Measurements from ENCODE around the gene SLC25A24. TPM values are rescaled to one million over a fixed set of nuclear protein-coding genes. Genes with fewer than 3 reads are reported as not detected.
"Not testable (repeated sequence)": the region's sequence is repeated elsewhere in the genome, so short reads cannot be mapped to it uniquely, and the experiment has no call there.

Gene SLC25A24
- total and polyA plus RNA-seq, 7 experiments from 2014 or later: 7.1 to 27.2 (median 10.2) TPM

DNA sequence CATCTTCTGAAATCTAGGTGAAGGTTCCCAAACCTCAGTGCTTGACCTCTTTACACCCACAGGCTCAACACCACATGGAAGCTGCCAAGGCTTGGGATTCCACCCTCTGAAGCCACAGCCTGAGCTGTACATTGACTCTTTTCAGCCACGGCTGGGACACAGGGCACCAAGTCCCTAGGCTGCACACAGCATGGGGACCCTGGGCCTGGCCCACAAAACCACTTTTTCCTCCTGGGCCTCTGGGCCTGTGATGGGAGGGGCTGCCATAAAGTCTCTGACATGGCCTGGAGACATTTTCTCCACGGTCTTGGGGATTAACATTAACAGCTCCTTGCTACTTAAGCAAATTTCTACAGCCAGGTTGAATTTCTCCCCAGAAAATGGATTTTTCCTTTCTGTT, 67.8 kb downstream of the SLC25A24 start:
- peaks cover 2 to 18% (median 6%) of the 10 kb centered on the region in 11 donors for H3K9me3 Mint-ChIP-seq
- not testable (repeated sequence) for H3K4me3 ChIP-seq (ENCODE audit: low read length)

DNA sequence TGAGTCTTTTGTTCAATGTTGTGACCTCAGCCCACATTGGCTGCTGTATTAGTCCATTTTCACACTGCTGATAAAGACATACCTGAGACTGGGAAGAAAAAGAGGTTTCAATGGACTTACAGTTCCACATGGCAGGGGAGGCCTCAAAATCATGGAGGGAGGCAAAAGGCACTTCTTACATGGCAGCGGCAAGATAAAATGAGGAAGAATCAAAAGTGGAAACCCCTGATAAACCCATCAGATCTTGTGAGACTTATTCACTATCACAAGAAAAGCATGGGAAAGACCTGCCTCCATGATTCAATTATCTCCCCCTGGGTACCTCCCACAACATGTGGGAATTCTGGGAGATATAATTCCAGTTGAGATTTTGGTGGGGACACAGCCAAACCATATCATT, 68.9 kb downstream of the SLC25A24 start:
- H3K36me3 ChIP-seq (ENCODE audit: control insufficient read depth in 2 of 3, insufficient read depth in 3 of 3, low read length in 3 of 3); H3K4me3 Mint-ChIP-seq; ATAC-seq; DNase-seq; H3K27me3 ChIP-seq (ENCODE audit: control insufficient read depth in 2 of 2, insufficient read depth in 2 of 2, low read length in 2 of 2); H3K27ac ChIP-seq (ENCODE audit: low read depth, low read length); H3K4me3 ChIP-seq (ENCODE audit: low read length); POLR2A ChIA-PET; intact Hi-C loops (cut with micrococcal nuclease); CTCF ChIA-PET; H3K27me3 Mint-ChIP-seq; H3K4me1 Mint-ChIP-seq; H3K9me3 ChIP-seq (ENCODE audit: control insufficient read depth in 2 of 3, low read length in 3 of 3); H3K4me1 ChIP-seq (ENCODE audit: control insufficient read depth in 2 of 2, insufficient read depth in 2 of 2, low read length in 2 of 2): not testable (repeated sequence)
- peaks cover 7 to 24% (median 23%) of the 10 kb centered on the region in 5 donors for H3K36me3 Mint-ChIP-seq
- peaks cover 2 to 18% (median 6%) of the 10 kb centered on the region in 11 donors for H3K9me3 Mint-ChIP-seq
- H3K27ac Mint-ChIP-seq: peak overlapping the region in 1 of 9 donors; percentile 53

More for the DNA sequence above, 67.8 kb downstream of the SLC25A24 start:
- H3K9me3 ChIP-seq (ENCODE audit: control insufficient read depth in 2 of 3, low read length in 3 of 3); H3K27me3 ChIP-seq (ENCODE audit: control insufficient read depth in 2 of 2, insufficient read depth in 2 of 2, low read length in 2 of 2); DNase-seq; H3K27ac Mint-ChIP-seq; H3K36me3 ChIP-seq (ENCODE audit: control insufficient read depth in 2 of 3, insufficient read depth in 3 of 3, low read length in 3 of 3); H3K27me3 Mint-ChIP-seq; H3K4me3 Mint-ChIP-seq; ATAC-seq; intact Hi-C loops (cut with micrococcal nuclease); CTCF ChIA-PET; POLR2A ChIA-PET; H3K4me1 Mint-ChIP-seq; H3K27ac ChIP-seq (ENCODE audit: low read depth, low read length); H3K4me1 ChIP-seq (ENCODE audit: control insufficient read depth in 2 of 2, insufficient read depth in 2 of 2, low read length in 2 of 2): not testable (repeated sequence)
- H3K36me3 Mint-ChIP-seq: peaks cover 8 to 31% (median 28%) of the 10 kb centered on the region in 5 donors

DNA sequence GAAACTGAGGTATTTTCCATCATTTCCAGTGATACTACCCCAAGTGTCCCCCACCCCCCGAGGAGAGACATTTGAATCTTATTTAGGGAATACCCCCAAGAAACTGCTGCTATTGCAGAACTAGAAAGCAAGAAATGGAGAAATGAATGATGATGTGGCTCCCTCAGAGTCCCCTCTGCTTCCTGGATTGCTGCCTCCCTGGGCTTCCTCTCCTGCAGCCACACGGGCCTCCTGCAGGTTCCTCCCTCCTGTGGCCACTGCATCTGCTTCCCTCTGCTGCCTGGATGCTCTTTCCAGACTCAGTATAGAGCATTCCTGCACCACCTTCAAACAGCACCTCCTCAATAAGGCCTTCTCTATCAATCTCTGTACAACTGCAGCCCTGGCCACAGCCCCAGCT, 69.3 kb downstream of the SLC25A24 start:
- H3K9me3 Mint-ChIP-seq: peaks cover 2 to 18% (median 6%) of the 10 kb centered on the region in 11 donors
- no peaks in the 10 kb centered on the region for H3K9me3 ChIP-seq (ENCODE audit: control insufficient read depth in 2 of 3, low read length in 3 of 3)
- DNase-seq (no peak), ATAC-seq (peak; percentile 29)
- intact Hi-C loops (cut with micrococcal nuclease): no loop called here
- no peaks in the 10 kb centered on the region for H3K27me3 Mint-ChIP-seq
- H3K36me3 ChIP-seq (ENCODE audit: control insufficient read depth in 2 of 3, insufficient read depth in 3 of 3, low read length in 3 of 3): no peaks in the 10 kb centered on the region
- no peaks in the 10 kb centered on the region for H3K27me3 ChIP-seq (ENCODE audit: control insufficient read depth in 2 of 2, insufficient read depth in 2 of 2, low read length in 2 of 2)
- H3K4me1 ChIP-seq (ENCODE audit: control insufficient read depth in 2 of 2, insufficient read depth in 2 of 2, low read length in 2 of 2): no peaks in the 10 kb centered on the region
- H3K27ac ChIP-seq (ENCODE audit: low read depth, low read length): no peak overlapping the region
- POLR2A ChIA-PET: no interaction called here
- no peak overlapping the region for H3K4me3 Mint-ChIP-seq
- H3K27ac Mint-ChIP-seq: peak overlapping the region in 1 of 9 donors; percentile 53
- H3K4me1 Mint-ChIP-seq: peaks cover 0 to 4% (median 0%) of the 10 kb centered on the region in 7 donors
- no peak overlapping the region for H3K4me3 ChIP-seq (ENCODE audit: low read length)
- CTCF ChIA-PET: interaction anchor here (8.2 kb wide), 1 partner anchor 349 kb away, joined by 259 read pairs; no protein-coding TSS in a partner anchor
- peaks cover 7 to 24% (median 21%) of the 10 kb centered on the region in 5 donors for H3K36me3 Mint-ChIP-seq

DNA sequence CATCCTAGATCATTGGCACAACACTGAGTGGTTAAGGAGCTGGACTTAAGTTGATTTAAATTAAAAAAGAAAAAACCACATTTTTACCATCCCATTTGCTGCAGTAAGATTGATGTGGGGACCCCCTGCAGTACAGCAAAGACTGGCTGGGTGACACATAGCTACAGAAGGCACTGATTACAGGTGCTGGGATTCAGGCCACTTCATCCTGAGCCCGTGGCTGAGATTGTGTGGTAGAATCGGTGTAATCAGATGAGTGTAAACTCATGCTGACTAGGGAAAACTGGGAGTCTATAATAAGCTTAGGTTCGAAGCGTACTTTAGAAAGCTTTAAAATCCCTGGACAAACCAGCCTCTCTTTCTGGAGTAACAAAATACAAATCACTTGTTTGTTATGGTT, 70.1 kb downstream of the SLC25A24 start:
- H3K4me3 ChIP-seq (ENCODE audit: low read length): no peak overlapping the region
- H3K27ac ChIP-seq (ENCODE audit: low read depth, low read length): no peak overlapping the region
- ChIA-PET CTCF (interaction anchor here (8.2 kb wide), 1 partner anchor 348 kb away, joined by 259 read pairs; no protein-coding TSS in a partner anchor), POLR2A (no interaction called here)
- DNase-seq: no peak
- peaks cover 4 to 7% (median 5%) of the 10 kb centered on the region in 7 donors for H3K4me1 Mint-ChIP-seq
- intact Hi-C loops (cut with micrococcal nuclease): loop anchor here in 1 of 2 donors (5.0 kb wide), 2 partner anchors 78 to 248 kb away; no protein-coding TSS in a partner anchor
- peaks cover 7 to 24% (median 15%) of the 10 kb centered on the region in 5 donors for H3K36me3 Mint-ChIP-seq
- no peak overlapping the region for H3K27ac Mint-ChIP-seq
- H3K4me3 Mint-ChIP-seq: no peak overlapping the region
- no peaks in the 10 kb centered on the region for H3K27me3 ChIP-seq (ENCODE audit: control insufficient read depth in 2 of 2, insufficient read depth in 2 of 2, low read length in 2 of 2)
- H3K9me3 Mint-ChIP-seq: peaks cover 2 to 18% (median 6%) of the 10 kb centered on the region in 11 donors
- H3K4me1 ChIP-seq (ENCODE audit: control insufficient read depth in 2 of 2, insufficient read depth in 2 of 2, low read length in 2 of 2): no peaks in the 10 kb centered on the region
- no peaks in the 10 kb centered on the region for H3K27me3 Mint-ChIP-seq
- H3K36me3 ChIP-seq (ENCODE audit: control insufficient read depth in 2 of 3, insufficient read depth in 3 of 3, low read length in 3 of 3): no peaks in the 10 kb centered on the region
- H3K9me3 ChIP-seq (ENCODE audit: control insufficient read depth in 2 of 3, low read length in 3 of 3): no peaks in the 10 kb centered on the region
- ATAC-seq: no peak

DNA sequence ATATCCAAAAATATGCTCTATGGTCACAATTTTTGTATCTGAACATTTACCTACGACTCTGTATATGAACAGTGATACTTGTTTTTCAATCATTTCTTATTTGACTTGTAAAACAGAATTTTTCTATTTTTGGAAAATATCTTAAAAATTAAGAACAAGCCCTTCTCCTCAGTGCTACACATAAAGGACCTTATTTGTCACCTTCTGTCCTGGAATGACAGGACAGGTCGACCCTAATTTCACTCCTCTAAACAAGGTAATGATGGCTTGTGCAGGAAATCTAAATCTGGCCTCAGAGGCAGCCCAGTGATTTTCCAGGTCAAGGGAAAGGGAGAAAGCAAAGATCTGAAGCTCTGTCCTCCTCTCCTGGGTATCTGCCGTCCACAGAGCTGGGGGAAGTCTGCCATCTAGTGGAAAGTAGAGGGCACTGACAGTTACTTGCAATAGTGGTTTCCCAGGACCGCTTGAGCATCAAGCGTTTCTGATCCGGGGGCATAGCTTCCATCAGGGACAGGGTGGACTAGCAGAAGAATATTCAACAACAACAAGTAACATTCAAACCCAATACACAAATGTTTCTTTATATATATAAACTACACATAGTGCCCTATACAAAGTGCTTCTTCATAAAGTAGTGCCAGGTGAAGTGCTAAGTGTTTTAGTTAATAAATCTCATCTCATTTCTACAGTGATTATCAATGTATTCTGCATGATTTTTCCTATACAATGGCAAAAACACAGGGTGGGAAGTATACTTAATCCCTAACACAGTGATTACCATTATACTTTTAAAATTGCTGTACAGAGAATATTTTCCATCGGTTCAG, 74.6 kb downstream of the SLC25A24 start:
- ATAC-seq: peak; percentile 97
- intact Hi-C loops (cut with micrococcal nuclease): loop anchor here (1.0 to 5.0 kb wide), 10 partner anchors 47 to 343 kb away; partner anchors contain the start of gene SLC25A24 (in 1 of the 2)
- Mint-ChIP-seq H3K9me3 (no peaks in the 10 kb centered on the region), H3K4me3 (no peak overlapping the region), H3K27me3 (no peaks in the 10 kb centered on the region), H3K4me1 (peaks cover 4 to 10% (median 5%) of the 10 kb centered on the region in 7 donors), H3K36me3 (peaks cover 0 to 3% (median 0%) of the 10 kb centered on the region in 5 donors), H3K27ac (peak overlapping the region in 4 of 9 donors; percentile 19 to 69 (median 48))
- Histone ChIP-seq H3K27ac (ENCODE audit: low read depth, low read length) (no peak overlapping the region), H3K36me3 (ENCODE audit: control insufficient read depth in 2 of 3, insufficient read depth in 3 of 3, low read length in 3 of 3) (no peaks in the 10 kb centered on the region), H3K9me3 (ENCODE audit: control insufficient read depth in 2 of 3, low read length in 3 of 3) (no peaks in the 10 kb centered on the region), H3K27me3 (ENCODE audit: control insufficient read depth in 2 of 2, insufficient read depth in 2 of 2, low read length in 2 of 2) (no peaks in the 10 kb centered on the region), H3K4me3 (ENCODE audit: low read length) (no peak overlapping the region), H3K4me1 (ENCODE audit: control insufficient read depth in 2 of 2, insufficient read depth in 2 of 2, low read length in 2 of 2) (no peaks in the 10 kb centered on the region)
- POLR2A ChIA-PET: interaction anchor here (0.8 to 1.3 kb wide), 3 partner anchors 161 to 343 kb away, joined by 3 to 4 read pairs (median 3); no protein-coding TSS in a partner anchor
- CTCF ChIA-PET: interaction anchor here (0.6 to 8.2 kb wide), 15 partner anchors 42 to 344 kb away, joined by 3 to 259 read pairs (median 3); no protein-coding TSS in a partner anchor
- peak; percentile 35 to 77 (median 67) for DNase-seq

DNA sequence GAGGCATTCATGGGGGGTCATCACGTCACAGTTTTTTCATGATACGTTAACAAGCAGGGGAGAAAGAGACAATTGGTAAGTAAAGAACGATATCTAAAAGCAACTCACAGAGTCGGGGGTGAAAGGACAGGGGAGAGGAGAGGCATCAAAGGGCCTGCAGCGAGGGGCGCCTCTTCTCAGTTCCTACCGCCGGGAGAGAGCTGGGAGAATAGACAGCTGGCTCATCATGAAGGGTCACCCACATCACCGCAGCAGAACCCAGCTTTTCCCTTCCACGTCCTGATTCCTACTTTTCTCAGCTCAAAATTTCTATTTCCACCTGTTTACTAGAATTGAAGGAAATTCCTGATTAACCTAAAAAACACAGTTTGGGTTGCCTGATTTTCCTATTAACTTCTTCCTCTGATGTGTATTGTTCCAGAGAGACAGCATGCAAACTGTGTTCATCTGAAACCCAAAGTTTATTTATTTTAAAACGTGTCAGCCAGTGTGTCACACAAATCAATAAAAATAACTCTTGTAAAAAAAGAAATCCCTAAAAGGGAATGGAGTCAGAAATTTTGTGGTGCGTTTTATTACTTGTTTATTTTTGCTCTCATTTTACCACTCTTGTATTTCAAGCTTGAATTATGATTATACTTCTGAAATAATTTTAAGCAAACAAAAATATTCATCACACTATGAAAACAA, 75.4 kb downstream of the SLC25A24 start:
- H3K27me3 Mint-ChIP-seq: peaks cover 0 to 5% (median 0%) of the 10 kb centered on the region in 5 donors
- DNase-seq (no peak), ATAC-seq (no peak)
- peaks cover 0 to 3% (median 0%) of the 10 kb centered on the region in 5 donors for H3K36me3 Mint-ChIP-seq
- peaks cover 4 to 17% (median 11%) of the 10 kb centered on the region in 7 donors for H3K4me1 Mint-ChIP-seq
- no peaks in the 10 kb centered on the region for H3K27me3 ChIP-seq (ENCODE audit: control insufficient read depth in 2 of 2, insufficient read depth in 2 of 2, low read length in 2 of 2)
- H3K9me3 ChIP-seq (ENCODE audit: control insufficient read depth in 2 of 3, low read length in 3 of 3): no peaks in the 10 kb centered on the region
- CTCF ChIA-PET: interaction anchor here (0.6 to 8.2 kb wide), 14 partner anchors 41 to 343 kb away, joined by 3 to 259 read pairs (median 3); no protein-coding TSS in a partner anchor
- H3K36me3 ChIP-seq (ENCODE audit: control insufficient read depth in 2 of 3, insufficient read depth in 3 of 3, low read length in 3 of 3): no peaks in the 10 kb centered on the region
- H3K9me3 Mint-ChIP-seq: no peaks in the 10 kb centered on the region
- no peaks in the 10 kb centered on the region for H3K4me1 ChIP-seq (ENCODE audit: control insufficient read depth in 2 of 2, insufficient read depth in 2 of 2, low read length in 2 of 2)
- POLR2A ChIA-PET: interaction anchor here (0.8 to 1.3 kb wide), 3 partner anchors 161 to 343 kb away, joined by 3 to 4 read pairs (median 3); no protein-coding TSS in a partner anchor
- H3K27ac Mint-ChIP-seq: peak overlapping the region in 2 of 9 donors; percentile 16 to 48
- H3K27ac ChIP-seq (ENCODE audit: low read depth, low read length): no peak overlapping the region
- H3K4me3 ChIP-seq (ENCODE audit: low read length): no peak overlapping the region
- intact Hi-C loops (cut with micrococcal nuclease): loop anchor here (1.0 to 5.0 kb wide), 10 partner anchors 46 to 342 kb away; partner anchors contain the start of gene SLC25A24 (in 1 of the 2)
- H3K4me3 Mint-ChIP-seq: no peak overlapping the region

Measured in naive thymus-derived CD4-positive, alpha-beta T cell (primary cell).